GM19438 (cell line): ENCODE measurements around the gene MYOCD.

Experiments used
- ATAC-seq: cut with Tn5 transposase; IDR thresholded peaks from one replicate; pipeline ENCODE4 v1.9.1; 2021; ENCODE audit warnings: low read depth; ENCODE audit not compliant: unreplicated experiment

Gene MYOCD

DNA sequence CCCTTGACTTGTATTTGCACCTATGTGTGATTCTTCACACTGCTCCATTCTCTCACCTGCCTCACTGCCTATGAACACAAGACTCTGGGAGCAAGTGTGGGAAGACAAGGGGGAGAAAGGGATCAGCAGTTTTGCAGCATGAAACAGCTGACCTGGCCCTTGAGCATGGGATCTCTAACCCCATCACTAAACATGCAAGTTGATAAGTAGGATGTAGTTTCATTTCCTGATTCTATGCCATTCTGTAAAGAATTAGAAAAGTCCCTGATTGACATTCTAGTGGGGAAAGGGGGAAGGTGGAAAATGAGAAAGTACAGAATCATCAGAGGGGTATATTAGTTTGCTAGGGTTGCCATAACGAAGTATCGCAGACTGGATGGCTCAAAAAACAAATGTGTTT, 25.3 kb upstream of the MYOCD start:
- ATAC-seq: no peak

DNA sequence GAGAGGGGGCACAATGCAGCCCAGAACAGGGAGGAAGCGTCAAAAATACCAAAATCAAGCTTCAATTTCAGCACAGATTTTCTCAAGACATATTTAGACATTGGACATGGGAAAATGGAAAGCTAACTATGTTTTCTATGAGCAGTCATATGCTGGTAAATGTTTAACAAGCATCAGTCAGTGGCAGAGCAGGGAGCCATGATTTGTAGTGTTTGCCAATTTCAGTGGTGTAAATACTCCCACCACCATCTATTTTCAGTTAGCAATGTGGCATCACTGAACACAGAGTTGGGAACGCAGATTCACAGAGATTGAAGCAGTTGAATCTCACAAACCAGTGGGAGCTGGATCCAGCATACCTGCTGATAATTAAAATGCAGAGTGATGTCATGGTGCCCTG, 24.6 kb upstream of the MYOCD start:
- ATAC-seq: no peak

GRCh38 chr17:12642034-12642433, 23.7 kb upstream of the MYOCD start:
- ATAC-seq: no peak

DNA sequence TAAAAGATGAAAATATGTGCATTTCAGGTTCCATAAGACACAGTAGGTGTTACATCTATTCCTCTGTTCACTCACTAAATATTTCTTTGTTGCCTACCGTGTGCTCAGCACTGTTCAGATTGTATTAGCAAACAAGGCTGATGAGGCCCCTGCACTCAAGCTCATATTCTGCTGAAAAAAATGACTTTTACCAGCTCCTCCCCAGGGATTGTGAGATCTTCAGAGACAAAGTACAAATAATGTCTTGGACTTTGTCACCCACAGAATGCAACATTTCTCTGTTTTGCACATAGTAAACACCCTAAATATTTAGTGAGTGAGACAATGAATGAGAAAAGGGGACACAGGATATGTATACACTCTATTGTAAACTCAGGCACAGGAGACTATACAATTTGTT, 21.9 kb upstream of the MYOCD start:
- ATAC-seq: no peak

DNA sequence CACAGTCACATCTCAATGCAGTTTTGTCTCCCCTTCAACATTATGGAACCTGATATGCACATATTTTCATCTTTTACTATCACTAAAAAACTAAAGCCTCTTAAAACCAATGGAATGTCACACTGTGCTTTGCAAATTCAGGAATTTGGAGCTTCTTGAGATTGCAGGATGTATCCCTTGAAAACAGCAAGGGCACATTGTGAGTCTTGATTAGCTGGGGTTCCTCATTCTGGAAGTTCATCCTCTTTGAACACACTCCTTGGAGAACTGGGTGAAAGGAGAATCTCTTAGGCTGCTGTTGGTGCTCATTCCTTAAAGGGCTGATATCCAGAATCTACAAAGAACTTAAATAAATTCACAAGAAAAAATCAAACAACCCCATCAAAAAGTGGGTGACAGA, 21.1 kb upstream of the MYOCD start:
- no peak for ATAC-seq

GRCh38 chr17:12646761-12647422, 18.8 kb upstream of the MYOCD start:
- ATAC-seq: no peak

GRCh38 chr17:12648498-12648897, 17.2 kb upstream of the MYOCD start:
- ATAC-seq: no peak

DNA sequence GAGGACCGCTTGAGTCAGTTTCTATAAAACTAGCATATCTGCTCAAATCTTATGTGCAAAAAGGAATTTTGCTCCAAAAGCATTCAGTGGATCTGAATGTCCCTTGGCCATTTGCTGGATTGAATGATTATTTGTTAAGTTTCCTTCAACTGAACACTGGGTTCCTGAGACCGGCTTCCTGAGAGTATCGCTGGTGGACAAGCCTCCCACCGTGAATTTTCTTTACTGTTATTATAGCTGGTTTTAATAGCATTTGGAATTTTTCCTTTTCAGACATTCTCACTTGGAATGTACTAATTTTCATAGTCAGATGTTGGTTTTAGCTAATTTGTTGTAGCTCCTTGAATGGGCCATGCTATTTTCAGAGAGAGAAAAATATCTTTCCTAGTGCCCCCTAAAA, 9.8 kb upstream of the MYOCD start:
- ATAC-seq: no peak

DNA sequence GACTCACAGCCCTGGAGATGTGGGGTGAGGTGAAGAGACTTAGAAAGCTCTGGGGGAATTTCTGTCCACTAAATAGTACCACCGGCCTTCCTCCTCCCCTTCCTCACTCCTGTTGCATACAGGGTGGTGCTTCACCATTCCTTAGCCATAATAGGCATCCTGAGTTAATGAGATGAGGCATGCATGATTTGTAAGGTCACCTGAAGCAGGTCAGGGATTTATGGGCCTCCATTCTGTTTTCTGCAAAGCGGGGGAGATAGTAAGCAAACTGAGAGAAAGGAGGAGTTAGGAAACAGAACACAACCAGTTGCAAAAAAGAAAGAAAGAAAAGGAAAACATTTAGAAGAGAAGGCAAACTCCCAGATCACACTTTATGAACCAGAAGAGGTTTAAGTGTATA, 9.3 kb upstream of the MYOCD start:
- ATAC-seq: no peak

DNA sequence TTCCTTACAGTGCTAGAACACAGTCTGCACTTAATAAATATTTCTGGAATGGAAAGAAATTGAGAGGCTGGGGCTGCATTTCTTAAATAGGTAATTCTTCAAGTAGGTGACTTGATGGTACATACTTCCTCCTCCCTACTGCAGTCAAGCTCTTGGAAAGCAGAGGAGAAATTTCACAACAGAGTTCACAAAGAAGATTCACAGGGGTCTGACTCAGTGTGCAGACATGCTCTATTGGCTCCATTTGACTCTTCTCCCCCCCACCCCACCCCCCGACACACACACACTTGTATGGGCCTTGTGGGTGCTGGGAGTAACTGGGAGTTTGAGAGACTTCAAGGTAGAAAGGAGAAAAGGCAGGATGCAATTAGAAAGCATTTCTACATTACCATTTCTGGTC, 6.2 kb upstream of the MYOCD start:
- ATAC-seq: no peak

GRCh38 chr17:12664252-12664651, 1.4 kb upstream of the MYOCD start:
- ATAC-seq: no peak

- ATAC-seq: no peak
These were observed 812 bp upstream of the MYOCD start for GRCh38 chr17:12664894-12665262.

DNA sequence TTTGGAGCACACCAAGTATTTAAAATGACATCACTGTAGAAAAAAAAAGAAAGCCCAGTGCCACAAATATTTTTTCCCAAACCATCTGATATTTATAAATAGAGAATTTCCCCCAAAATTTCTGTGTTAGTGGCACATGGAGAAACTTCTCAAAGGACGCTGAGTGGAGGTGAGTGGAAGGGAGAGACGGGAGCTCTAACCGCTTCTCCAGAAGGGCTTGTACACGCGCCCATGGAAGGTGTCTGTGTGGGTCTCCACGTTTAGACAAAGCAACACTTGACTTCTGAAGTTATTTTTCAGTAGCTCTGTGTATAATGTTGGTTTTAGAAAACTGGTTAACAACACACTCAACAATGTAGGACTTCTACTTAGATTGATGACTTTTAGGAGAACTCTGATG, 1.0 kb downstream of the MYOCD start:
- ATAC-seq: no peak

- no peak for ATAC-seq
These were observed 1.7 kb downstream of the MYOCD start for GRCh38 chr17:12667299-12667958.

DNA sequence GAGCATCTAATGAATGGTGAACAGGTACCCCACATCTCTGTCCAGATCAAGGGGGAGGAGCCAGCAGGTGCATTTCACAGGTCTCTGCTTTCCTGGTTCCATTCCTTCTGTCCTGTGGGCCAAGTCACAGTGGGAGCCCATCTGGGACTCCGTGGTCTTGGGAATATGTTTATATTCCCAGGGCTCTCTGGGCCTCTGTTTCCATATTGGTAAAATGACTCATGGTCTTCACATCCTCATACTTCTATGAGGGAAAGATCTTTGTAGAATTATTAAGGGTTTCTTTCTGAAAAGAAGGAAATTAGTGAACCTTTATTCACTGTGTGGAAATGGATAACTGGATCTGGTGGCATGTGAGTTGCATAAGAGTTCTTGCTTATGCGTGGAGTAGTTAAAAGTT, 6.2 kb downstream of the MYOCD start:
- ATAC-seq: no peak

DNA sequence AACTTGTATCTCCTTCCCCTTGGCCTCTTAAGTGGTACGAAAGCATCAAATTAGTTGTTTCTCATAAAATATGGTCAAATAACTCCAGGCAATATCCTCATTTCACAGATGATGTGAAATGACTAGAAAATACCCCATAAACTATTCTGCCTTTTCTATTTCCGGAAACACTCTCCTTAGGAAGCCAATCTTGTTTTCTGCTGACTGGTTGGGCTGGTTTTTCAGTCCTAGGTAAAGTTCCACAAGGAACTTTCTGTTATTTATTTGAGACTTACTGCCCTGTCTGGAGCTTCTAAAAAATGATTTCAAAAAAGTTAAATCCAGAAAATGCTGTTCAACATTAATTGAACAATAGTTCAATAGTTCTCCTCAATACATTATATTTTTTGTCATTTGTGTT, 7.3 kb downstream of the MYOCD start:
- ATAC-seq: no peak

DNA sequence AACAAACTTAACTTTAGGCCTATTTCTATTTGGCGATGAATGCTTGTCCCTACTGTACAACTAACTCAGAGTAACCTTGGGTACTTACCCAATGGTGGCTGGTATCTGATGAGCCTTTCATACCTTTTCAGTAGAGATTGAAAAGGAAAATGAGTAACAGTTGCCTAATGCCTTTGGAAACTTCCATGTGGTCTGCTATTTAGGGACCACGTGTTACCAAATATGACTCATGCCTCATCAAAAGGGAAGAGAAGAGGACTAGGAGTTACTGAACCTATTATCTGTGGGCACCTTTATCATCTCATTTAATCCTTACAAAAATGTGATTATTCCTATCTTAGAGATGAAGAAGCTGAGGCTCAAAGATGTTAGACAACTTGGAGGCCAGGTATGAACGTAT, 8.1 kb downstream of the MYOCD start:
- no peak for ATAC-seq

DNA sequence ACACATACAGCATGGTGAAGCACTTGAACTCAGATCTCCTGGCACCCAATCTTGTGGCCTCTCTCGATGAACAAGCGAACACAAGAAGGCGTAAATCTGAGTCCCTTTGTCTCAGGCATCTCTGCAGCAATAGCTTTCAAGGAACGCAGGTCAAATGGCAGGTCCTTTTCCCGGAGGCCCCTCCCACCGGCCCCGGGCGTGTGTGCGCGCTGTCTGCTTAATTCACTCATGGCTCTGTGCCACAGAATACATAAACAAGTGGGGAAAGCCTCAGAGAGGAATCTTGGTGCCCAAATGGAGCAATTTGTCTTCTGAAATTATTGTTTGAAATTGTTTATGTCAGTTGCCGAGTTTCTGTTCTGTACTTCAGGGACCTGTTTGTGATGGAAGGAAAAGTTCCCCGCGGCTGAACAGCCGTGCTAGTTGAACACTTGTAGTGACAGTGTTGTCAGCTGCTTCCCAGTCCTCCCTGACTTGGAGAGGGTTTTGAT, 14.8 kb downstream of the MYOCD start:
- ATAC-seq: no peak

- no peak for ATAC-seq
These were observed 15.3 kb downstream of the MYOCD start for GRCh38 chr17:12680993-12681392.

GRCh38 chr17:12683299-12683698, 17.6 kb downstream of the MYOCD start:
- no peak for ATAC-seq

DNA sequence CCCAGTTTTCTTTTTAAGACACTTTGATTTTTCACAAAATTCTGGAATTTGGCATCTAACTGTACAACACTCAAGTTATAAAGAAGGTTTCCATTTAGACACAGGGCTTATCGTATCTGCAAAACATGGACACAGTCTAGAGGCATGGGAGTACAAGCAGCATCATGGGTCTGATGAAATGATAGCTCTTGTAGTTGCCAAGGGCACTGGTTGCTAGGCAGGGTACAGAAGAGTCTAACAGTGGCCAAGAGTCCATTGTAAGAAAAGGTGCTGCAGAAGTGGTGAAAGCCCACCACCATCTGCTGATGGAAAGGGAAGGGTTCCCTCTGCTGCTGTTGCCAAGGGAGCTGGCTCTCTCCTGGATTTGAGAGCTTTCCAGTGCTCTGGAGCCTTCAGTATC, 20.8 kb downstream of the MYOCD start:
- no peak for ATAC-seq

GRCh38 chr17:12688382-12688781, 22.7 kb downstream of the MYOCD start:
- ATAC-seq: no peak

- no peak for ATAC-seq
These were observed 25.5 kb downstream of the MYOCD start for GRCh38 chr17:12691173-12691572.
